Measurements from ENCODE around the gene VWA5B2.
"Not testable (repeated sequence)": the region's sequence is repeated elsewhere in the genome, so short reads cannot be mapped to it uniquely, and the experiment has no call there.

The VWA5B2 gene

DNA sequence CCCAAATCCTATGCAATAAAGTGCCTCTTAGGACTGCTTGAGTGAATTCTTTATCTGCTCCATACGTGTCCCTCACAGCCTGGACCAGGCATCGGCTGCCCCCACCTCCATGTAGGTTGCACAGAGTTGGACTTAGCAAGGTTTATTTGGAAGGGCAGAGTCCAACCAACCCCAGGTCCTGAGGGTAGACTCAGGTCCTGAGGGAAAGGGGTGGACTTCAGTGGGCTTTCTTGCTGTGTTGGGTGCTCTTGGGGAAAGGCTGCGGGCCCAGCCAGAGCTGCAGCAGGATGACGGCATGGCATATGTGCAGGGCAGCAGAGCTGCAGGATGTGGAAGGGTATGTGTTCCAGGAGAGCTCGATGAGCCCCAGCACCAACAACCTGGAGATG is 12.9 kb downstream of the VWA5B2 start:
- no peak for DNase-seq (ENCODE audit: low read depth)

DNA sequence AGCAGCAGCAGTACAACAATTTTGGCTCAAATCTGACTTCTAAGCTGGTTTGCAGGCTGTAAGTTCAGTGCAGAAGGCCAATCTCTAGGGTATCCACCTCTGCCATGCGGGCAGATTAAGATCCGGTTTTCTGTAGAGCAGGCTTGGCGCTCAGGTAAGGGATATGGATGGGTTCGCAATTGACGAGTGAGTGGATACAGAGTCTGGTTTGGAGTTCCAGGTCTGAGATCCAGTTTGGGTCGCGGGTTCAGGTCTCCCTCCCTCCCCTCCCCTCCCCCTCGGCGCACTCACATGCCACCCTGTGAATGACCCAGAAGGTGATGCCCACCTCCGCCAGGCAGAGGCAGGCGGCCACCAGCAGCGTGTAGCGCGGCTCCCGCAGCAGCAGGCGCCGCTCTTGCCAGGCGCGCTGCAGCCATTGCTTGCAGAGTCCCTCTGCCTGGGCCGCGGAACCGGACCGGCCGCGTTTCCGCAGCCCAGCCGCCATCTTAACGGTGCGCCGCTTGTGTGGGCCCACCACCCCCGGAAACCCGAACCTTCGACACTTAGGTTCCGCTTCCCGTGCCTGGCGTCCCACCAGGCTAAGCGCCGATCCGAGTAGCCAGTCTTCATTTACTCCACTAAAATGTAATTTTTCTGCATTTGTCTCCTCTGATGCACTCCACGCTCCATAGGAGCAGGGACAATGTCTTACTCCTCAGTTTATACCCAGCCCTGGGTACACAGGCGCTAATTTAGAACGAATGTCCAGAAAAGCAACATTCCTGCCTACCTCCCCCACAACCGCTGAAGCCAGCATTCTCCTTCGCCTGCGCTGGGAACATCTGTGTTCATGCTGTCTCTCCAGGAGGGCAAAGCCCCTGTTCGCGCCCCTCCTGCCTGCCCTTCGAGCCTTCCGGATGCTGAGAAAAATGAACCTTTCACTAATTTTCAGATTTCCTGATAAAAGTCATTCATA is 19.3 kb downstream of the VWA5B2 start, which contains the start of gene ALG3:
TSS of gene ALG3 (minus strand) at position 509 of the 958 bp plus-strand sequence. CDS start at position 487, 22 bp downstream.
- DNase-seq (ENCODE audit: low read depth): peak; percentile 81

DNA sequence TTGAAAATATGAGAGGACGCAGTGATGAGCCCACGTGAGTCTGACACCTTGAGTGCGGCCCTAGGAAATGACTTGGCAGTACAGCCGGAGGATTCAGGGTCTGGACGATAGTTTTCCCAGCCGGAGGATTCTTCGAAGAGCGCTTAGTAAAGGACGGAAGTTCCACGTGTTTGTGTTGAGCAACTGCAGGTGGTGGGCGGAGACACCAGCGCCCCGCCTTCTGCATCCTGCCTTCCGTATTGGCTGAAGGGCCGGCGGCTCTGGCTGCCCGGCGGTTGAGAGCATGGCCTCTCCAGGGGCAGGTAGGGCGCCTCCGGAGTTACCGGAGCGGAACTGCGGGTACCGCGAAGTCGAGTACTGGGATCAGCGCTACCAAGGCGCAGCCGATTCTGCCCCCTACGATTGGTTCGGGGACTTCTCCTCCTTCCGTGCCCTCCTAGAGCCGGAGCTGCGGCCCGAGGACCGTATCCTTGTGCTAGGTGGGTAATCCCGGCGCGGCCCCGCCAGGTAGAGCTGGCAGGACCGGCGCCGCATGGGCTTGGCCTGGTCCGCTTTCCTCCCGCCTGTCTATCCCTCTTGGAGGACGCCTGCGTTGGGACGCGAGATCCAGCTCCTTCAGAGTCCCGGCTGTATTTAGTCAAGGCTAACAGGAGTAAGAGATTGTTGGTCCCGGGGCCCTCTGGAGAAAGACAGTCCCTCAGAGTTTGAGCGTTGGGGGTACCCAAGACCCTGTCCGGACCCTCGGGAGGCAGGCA is 20.2 kb downstream of the VWA5B2 start, which contains the start of gene EEF1AKMT4:
TSS of gene EEF1AKMT4 (plus strand) at position 261 of the 755 bp plus-strand sequence. CDS start at position 284, 23 bp downstream.
- peak; percentile 88 for DNase-seq (ENCODE audit: low read depth)

DNA sequence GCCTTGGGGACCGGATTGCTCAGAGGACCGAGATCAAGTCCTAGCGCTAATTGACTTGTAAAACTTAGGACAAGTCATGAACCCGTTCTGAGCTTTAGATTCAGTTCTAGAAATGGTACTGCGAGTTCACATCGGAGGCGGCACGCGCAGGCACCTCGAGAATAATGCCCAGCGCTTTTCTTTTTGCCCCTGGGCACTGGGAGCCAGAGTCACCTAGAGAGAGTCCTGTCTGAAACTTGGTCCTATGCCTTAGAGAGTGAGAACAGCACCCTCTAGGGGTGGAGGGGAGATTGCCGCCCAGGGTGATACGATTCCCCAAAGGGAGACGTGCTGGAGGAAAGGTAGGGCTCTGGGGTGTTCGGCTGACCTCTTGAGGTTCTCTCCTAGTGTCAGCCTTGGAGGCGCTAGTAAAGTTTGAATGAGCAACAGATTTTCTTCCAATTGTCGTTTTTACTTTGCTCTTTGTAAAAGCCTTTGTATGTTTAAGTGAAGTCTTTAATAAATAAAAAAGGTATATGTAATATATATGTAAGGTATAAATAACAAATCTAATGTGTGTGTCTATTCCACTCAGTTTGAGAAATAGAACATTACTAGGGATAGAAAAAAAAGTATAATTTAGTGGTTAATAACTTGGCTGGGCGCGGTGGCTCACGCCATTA is 20.9 kb downstream of the VWA5B2 start:
- DNase-seq (ENCODE audit: low read depth): peak; percentile 84

DNA sequence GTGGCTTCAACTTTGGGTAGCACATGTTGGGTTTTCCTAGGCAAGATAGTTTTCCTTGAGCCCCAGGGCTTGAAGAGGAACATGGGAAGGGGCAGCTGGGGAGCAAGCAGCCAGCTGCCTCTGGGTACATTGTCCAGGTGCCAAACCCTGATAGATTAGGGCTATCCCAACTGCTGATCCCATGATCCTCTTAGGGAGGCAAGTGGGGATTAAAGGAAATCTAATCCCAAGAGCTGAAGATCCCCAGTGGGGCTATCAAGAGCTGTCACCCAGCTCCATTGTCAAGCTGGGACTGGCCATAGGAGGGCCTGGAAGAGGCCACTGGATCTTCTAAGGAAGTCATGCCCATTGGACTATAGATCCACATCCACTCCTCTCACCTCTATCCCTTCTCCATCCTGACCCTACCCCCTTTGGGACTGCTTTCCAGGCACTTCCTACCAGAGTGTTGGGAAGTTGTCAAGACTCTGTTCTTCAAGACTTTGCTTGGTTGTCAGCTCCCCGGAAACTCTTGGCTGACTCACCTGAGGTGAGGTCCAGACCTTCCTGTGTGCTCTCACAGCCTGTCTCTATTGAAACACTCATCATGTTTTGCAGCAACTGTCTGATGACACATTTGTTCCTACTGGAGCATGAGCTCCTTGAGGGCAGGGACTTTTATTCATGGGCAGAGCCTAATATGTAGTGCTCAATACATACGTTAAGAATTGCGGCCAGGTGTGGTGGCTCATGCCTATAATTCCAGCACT is 26.1 kb downstream of the VWA5B2 start:
- DNase-seq (ENCODE audit: low read depth): no peak

DNA sequence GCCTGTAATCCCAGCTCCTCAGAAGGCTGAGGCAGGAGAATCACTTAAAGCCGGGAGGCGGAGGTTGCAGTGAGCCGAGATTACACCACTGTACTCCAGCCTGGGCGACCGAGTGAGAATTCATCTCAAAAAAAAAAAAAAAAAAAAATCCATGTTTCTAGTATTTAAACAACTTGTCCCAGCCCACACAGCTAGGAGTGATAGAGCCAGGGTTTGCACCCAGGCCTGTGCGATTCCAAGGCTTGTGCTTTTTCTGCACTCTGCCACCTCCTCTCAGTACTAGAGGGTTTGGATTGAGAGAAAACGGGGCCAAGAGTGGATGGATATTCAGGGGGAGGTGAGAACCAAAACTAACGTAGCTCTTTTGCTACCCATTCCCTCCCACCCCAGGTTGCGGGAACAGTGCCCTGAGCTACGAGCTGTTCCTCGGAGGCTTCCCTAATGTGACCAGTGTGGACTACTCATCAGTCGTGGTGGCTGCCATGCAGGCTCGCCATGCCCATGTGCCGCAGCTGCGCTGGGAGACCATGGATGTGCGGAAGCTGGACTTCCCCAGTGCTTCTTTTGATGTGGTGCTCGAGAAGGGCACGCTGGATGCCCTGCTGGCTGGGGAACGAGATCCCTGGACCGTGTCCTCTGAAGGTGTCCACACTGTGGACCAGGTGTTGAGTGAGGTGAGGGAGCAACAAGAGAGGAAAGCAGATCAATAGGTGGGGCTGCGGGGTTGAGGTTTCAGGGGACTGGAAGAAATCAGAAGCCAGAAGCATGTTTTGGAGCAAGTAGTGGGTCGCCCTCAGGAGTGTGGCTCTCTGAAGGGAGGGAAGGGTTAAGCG is 27.9 kb downstream of the VWA5B2 start:
- no peak for DNase-seq (ENCODE audit: low read depth)

DNA sequence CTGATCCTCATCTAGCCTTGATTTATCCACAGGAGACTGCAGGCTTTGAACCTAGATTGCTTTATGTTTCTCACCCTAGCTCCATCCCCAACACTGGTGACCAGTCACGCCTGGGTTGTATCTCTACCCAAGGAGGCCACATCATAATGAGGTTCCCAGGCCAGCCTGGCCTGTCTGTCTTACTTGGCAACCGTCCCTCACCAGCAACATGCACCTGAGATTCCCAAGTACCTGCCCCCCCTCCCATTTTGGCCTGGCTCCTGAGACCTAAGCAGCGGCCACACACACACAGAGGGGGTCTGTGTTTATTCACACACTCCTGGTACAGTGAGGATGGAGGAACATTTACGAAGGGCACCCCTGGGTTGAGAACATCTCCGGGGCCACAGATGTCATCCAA is 29.5 kb downstream of the VWA5B2 start:
- DNase-seq (ENCODE audit: low read depth): no peak

DNA sequence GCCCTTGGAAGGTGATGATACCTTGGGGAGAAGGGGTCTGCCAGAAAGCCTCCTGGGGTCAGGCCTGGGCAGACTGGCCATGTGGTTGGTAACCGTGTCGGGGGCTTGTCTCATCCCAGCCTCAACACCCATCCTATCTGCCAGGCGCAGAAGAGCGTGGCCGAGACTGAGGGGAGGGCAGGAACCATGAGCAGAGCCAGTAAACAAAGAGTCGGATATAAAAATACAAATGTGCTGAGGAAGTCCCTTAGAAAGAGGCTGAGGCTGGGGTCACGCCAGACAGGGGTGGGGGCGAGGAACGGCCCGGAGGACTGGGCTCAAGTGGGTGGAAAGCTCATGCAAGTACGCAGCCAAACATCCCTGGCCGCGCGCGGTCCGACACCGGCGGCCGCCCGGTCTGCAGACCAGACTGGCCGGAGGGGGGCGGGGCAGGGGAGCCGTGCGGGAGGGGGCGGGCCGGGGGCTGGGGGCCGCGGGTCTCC is 30.1 kb downstream of the VWA5B2 start:
- DNase-seq (ENCODE audit: low read depth): no peak

DNA sequence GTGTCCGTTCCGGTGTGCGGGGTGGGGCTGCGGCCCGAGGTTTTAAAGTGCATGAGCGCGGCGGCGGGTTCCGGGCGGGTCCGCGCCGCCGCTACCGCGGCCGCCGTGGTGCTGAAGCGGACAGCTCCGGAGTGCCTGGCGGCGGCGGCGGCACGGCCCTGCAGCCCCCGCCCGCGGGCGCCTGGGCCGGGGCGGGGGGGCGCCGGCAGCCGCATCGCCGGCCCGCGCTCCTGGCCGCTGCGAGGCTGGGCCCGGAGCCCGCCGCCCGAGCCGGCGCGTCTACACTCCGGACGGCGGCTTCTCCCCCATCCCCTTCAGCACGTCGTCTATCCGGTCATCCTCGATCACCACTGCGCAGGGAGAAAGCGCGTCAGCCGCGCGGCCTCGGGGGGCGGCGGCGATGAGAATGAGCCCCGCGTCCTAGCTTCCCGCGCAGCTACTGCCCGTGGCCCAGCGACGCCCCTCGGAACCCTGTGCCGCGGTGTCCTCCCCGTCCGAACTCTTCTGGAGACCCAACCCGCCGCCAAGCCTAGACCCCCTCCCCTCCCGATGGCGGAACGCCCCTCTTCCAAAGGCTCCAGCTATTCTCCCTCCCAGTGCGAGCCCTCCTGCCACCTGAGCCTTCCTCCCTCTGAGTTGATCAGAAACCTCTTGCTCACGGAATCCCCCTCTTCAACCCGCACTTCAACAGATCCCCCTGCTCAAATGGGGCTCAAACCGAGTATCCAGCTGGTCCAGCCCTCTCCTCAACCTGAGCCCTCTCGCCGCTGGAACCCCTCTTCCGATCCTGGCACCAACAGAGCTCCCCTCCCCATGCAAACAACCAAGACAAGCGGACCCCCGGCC is 30.7 kb downstream of the VWA5B2 start:
- no peak for DNase-seq (ENCODE audit: low read depth)

DNA sequence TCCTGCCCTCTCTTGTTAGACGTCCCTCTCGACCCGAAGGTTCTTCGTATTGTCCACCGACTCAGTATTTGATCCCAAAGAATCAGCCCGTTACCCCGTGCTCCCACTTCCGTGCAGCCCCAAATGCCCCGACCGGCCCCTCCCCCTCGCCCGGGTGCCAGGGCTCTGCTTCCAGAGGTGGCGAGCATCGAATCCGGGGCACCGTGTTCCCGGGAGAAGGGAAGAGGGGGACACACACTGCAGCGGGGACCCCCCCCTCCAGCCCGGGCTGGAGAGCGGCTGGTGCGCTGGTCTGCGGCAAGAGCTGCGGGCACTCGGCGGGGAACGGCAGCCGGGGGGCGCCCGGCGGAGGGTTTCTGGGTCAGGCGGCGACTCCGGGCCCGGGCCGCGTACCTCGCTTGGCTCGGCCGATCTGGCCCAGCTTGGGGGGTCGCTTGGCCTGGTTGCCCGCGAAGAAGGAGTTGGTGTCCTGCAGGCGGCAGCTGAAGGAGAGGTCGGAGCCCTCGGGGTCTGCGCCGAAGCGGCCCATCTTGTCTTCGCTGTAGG is 31.4 kb downstream of the VWA5B2 start:
- DNase-seq (ENCODE audit: low read depth): no peak

DNA sequence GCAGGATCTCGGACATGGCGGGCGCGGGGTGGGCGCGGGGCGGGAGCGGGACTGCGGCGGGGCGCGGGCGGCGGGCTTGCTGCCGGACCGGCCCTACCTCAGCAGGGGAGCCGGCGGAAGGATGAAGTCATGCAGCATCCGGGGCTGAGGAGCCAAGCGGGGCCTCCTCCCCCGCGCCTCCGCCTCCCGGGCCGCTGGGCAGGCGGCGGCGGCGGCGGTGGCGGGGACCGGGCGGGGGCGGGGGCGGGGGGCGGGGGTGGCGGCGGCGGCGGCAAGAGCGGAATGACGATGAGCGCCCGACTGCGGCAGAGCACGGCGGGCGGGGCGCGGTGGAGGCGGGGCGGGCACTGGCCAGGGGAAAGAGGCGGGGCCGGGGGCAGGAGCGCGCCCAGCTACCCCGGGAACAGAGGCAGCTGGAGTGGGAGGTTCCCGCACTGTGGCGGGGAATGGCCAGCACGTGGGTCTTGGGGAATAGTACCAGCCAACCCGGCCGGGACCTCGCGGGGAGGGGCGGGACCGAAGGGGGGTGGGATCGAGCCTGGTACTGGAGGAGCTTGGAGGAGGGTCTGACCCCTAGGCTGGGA is 32.0 kb downstream of the VWA5B2 start, which contains the start of gene CAMK2N2:
TSS of gene CAMK2N2 (minus strand) at position 284 of the 584 bp plus-strand sequence. CDS start at position 16, 268 bp downstream.
- DNase-seq (ENCODE audit: low read depth): no peak

DNA sequence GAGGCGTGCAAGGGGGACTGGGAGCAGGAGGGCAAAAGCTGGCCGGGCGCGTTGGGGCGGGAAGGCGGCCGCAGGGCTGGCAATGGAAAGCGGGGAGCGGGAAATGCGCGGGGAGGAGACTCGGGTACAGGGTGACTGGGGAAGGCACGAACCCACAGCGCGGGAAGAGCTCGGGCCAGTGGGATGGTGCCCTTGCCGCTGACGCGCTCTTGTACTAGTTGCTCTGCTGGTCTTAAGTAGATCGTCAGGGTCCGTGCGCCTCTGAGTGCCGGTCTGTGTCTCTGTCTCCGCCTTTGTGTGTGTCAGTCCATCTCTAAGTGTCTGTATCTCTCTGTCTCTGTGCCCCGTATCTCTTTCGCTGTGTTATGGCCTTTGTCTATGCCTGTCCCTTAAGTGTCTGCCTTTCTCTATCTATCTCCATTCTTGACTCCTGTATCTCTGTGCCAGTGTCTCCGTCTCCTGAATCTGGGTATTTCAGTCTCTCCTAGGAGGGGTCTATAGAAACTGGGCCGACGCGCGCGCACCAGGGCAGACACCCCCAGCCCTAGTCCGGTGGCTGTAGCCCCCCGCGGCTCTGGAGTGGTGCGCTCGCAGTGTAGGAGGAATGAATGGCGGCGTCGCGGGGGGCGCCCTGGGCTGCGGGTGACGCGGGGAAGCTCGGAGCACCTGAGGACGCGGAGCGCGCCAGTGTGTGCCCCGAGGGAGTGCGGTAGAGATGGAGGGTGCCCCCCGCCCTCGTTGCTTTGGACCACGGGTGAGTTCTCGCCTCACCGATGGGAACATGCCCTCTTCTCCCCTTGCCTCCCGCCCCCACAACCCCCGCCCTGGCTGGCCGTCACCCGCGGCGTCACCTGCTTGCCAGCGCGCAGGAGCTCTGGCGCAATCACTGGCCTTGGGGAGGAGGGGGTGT is 32.7 kb downstream of the VWA5B2 start:
- no peak for DNase-seq (ENCODE audit: low read depth)

DNA sequence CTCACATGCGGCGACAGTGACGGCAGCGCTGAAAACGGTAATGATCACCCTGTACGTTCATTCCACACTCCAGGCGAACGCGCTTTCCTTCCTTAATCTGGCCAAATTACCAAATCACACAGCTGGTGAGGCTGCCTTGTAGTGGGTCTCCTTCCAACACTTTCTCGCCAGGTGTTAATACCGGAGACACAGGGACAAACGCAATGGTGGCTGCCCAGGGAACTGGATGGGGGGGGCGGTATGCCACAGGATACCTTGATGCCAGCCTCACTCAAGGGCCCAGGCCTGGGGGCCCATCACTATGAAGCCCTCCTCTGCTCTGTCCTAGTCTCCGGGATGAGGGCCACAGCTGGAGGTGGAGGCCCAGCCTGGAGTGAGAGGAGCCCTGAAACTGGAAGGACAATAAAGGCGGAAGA is 33.4 kb downstream of the VWA5B2 start:
- no peak for DNase-seq (ENCODE audit: low read depth)

DNA sequence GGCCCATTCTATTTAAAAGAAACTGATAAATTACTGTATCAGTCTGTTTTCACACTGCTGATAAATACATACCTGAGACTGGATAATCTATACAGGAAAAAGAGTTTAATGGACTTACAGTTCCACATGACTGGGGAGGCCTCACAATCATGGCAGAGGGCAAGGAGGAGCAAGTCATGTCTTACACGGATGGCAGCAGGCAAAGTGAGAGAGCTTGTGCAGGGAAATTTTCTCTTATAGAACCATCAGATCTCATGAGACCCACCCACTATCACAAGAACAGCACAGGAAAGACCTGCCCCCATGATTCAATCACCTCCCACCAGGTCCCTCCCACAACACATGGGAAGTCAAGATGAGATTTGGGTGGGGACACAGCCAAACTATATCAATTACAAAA is 37.9 kb downstream of the VWA5B2 start:
- not testable (repeated sequence) for DNase-seq (ENCODE audit: low read depth)

DNA sequence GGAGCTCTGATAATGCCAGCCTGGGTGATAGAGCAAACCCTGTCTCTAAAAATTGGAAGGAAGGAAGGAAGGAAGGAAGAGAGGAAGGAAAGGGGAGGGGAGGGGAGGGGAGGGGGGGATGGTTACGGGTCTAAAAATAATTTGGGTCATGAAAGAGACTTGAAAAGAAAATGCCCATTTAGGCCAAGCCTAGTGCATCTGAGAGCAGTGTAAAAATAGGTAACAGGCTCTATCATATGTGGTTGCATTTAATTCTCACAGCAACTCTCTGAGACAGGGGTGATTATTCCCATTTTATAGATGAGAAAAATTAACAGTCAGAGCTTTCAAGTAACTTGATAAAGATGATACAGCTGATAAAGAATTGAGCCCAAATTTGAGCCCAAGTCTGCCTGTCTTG is 42.9 kb downstream of the VWA5B2 start:
- no peak for DNase-seq (ENCODE audit: low read depth)

DNA sequence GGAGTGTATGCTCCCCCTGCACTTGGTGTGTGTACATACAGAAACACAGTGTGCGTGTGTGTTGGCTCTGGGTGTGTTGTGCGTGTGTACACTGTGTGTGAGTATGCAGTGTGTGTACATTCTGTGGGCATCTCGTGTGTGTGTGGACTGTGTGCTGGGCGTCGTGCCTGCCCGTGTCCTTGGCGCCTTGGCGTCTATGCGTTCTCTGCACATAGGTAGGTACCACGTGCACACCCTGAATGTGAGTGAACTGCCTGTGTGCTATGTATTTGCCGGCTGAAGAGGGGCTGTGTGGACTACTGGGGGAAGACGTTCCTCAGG is 46.0 kb downstream of the VWA5B2 start:
- DNase-seq (ENCODE audit: low read depth): no peak

DNA sequence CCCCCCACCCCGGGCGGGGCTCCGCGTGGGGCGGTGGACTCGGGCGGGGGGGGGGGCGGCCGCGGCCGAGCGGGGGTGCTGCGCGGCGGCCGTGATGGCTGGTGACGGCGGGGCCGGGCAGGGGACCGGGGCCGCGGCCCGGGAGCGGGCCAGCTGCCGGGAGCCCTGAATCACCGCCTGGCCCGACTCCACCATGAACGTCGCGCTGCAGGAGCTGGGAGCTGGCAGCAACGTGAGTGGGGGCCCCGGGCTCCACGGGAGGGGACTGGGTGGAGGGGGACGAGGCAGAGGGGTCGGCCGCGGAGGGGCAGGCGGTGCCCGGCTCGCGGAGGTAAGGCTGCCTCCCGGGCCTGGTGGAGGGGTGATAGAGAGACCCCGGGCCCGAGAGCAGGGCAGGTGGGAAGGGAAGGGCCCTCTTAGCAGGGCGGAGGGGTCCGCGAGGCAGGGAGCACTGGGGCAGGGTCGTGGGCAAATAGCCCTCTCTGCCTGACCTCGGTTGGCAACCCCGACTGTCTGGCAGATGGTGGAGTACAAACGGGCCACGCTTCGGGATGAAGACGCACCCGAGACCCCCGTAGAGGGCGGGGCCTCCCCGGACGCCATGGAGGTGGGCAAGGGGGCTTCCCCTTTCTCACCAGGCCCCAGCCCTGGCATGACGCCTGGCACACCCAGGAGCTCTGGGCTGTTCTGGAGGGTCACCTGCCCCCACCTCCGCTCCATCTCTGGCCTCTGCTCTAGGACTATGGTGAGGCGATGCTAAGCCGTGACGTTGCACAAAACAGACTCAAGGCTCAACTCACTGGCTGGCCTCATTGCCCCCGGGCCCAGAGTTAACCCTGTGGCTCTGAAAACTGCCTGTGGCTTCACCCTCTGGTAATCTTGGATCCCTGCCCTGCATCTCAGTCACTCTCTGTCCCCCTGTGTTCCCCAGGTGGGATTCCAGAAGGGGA is 46.9 kb downstream of the VWA5B2 start, which contains the start of gene ECE2:
TSS of gene ECE2 (plus strand) at position 62 of the 950 bp plus-strand sequence. CDS start at position 194, 132 bp downstream.
- DNase-seq (ENCODE audit: low read depth): no peak

Data from activated T-cell treated with anti-CD3 and anti-CD28 coated beads for 1 hour (primary cell).